Neuronal stem cell (in vitro differentiated cells): ENCODE measurements around the gene HNRNPC.
A peak's percentile ranks its signal among the peaks of the same experiment; 100 is the strongest.

Source experiments
- DNase-seq: peaks from one replicate; pipeline ENCODE4 v3.0.0-alpha.2; 2013; ENCODE audit warnings: low spot score
- H2AFZ ChIP-seq: one replicate; pipeline ENCODE4 v1.6.1; 2013; ENCODE audit warnings: mild to moderate bottlenecking, low read length, inconsistent platforms
- H2AK5ac ChIP-seq: 2 replicates; pipeline ENCODE4 v1.6.1; 2013; ENCODE audit warnings: low read depth, mild to moderate bottlenecking, inconsistent platforms, low read length, moderate library complexity, mixed read lengths
- H2BK120ac ChIP-seq: 2 replicates; pipeline ENCODE4 v1.6.1; 2013; ENCODE audit warnings: low read depth, mild to moderate bottlenecking, inconsistent platforms, low read length, moderate library complexity, mixed read lengths
- H2BK12ac ChIP-seq: one replicate; pipeline ENCODE4 v1.6.1; 2013; ENCODE audit warnings: low read length, inconsistent platforms
- H2BK15ac ChIP-seq: 2 replicates; pipeline ENCODE4 v1.6.1; 2013; ENCODE audit warnings: mild to moderate bottlenecking, low read length, inconsistent platforms, mixed read lengths
- H2BK5ac ChIP-seq: one replicate; pipeline ENCODE4 v1.6.1; 2013; ENCODE audit warnings: inconsistent platforms, mild to moderate bottlenecking, low read length, moderate library complexity
- H3K14ac ChIP-seq: one replicate; pipeline ENCODE4 v1.6.1; 2013; ENCODE audit warnings: low read length, inconsistent platforms
- H3K18ac ChIP-seq: 2 replicates; pipeline ENCODE4 v1.6.1; 2013; ENCODE audit warnings: low read length, inconsistent platforms
- H3K23ac ChIP-seq: 2 replicates; pipeline ENCODE4 v1.6.1; 2013; ENCODE audit warnings: low read depth, mild to moderate bottlenecking, mixed read lengths, low read length, inconsistent platforms; ENCODE audit not compliant: poor library complexity
- H3K27ac ChIP-seq: replicated peaks from 3 replicates; pipeline ENCODE4 v1.5.1; 2013; ENCODE audit warnings: low read length, inconsistent platforms
- H3K27me3 ChIP-seq, 3 experiments: 2 replicates each; pipeline ENCODE4 v1.6.1; 2013; ENCODE audit warnings: low read length in 3 of 3, mild to moderate bottlenecking in 2 of 3, inconsistent platforms in 1 of 3, low read depth in 1 of 3, mixed read lengths in 1 of 3, moderate library complexity in 1 of 3; ENCODE audit not compliant: control insufficient read depth in 3 of 3, insufficient read depth in 3 of 3
- H3K36me3 ChIP-seq, 2 donors: replicated peaks in 1 of 2; 2 replicates each; pipeline ENCODE4 v1.6.1; 2013; ENCODE audit warnings: low read length in 2 of 2; ENCODE audit not compliant: control insufficient read depth in 2 of 2, insufficient read depth in 2 of 2
- H3K4ac ChIP-seq: 2 replicates; pipeline ENCODE4 v1.6.1; 2013; ENCODE audit warnings: inconsistent platforms, mild to moderate bottlenecking, low read length, moderate library complexity
- H3K4me1 ChIP-seq, 2 donors: 1 replicate in 1 of 2; 2 replicates in 1 of 2; pipeline ENCODE4 v1.6.1; 2013; ENCODE audit warnings: low read length in 2 of 2, low read depth in 1 of 2; ENCODE audit not compliant: control insufficient read depth in 2 of 2, insufficient read depth in 1 of 2
- H3K4me2 ChIP-seq: one replicate; pipeline ENCODE4 v1.6.1; 2013; ENCODE audit warnings: mild to moderate bottlenecking, low read length, inconsistent platforms; ENCODE audit not compliant: insufficient read depth, poor library complexity, severe bottlenecking
- H3K4me3 ChIP-seq, 2 donors: 2 replicates each; pipeline ENCODE4 v1.5.1; 2013; ENCODE audit warnings: low read length in 2 of 2, mild to moderate bottlenecking in 2 of 2, inconsistent platforms in 1 of 2, moderate library complexity in 1 of 2
- H3K79me1 ChIP-seq: one replicate; pipeline ENCODE4 v1.6.1; 2013; ENCODE audit warnings: low read depth, mild to moderate bottlenecking, inconsistent platforms, low read length, moderate library complexity
- H3K9ac ChIP-seq: one replicate; pipeline ENCODE4 v1.6.1; 2013; ENCODE audit warnings: mild to moderate bottlenecking, low read depth, low read length, inconsistent platforms; ENCODE audit not compliant: poor library complexity
- H3K9me3 ChIP-seq, 2 donors: replicated peaks in 1 of 2; 2 replicates each; pipeline versions ENCODE3 to v1.6.1; 2013; ENCODE audit warnings: low read length in 2 of 2, mild to moderate bottlenecking in 2 of 2, inconsistent platforms in 1 of 2, low read depth in 1 of 2, mixed read lengths in 1 of 2, moderate library complexity in 1 of 2; ENCODE audit not compliant: control insufficient read depth in 2 of 2, insufficient read depth in 1 of 2
- H4K8ac ChIP-seq: one replicate; pipeline ENCODE4 v1.6.1; 2013; ENCODE audit warnings: low read depth, mild to moderate bottlenecking, inconsistent platforms, low read length, moderate library complexity
- H4K91ac ChIP-seq: one replicate; pipeline ENCODE4 v1.6.1; 2013; ENCODE audit warnings: low read length, low read depth, mild to moderate bottlenecking, inconsistent platforms; ENCODE audit not compliant: poor library complexity
- WGBS, 2 donors: extraction: QIAGEN DNeasy Blood & Tissue Kit; methylation state at CpG; one replicate each; pipeline ENCODE4 v1.1.7; 2013; ENCODE audit warnings: missing lambda C conversion rate in 2 of 2, mixed read lengths in 1 of 2; ENCODE audit not compliant: insufficient read length in 2 of 2, insufficient replicate concordance in 1 of 2; ENCODE audit errors: extremely low coverage in 2 of 2; 5-methylcytosine and 5-hydroxymethylcytosine counted together

The HNRNPC gene

GRCh38 chr14:21236948-21237797, 32.1 kb downstream of the HNRNPC start:
- Histone ChIP-seq H3K4me1 (no peaks in the 10 kb centered on the region), H3K4me3 (no peak overlapping the region), H3K27ac (no peak overlapping the region), H3K36me3 (peaks cover 28 to 100% of the 10 kb centered on the region in 2 donors), H2BK12ac (no peak overlapping the region), H3K23ac (no peak overlapping the region), H2AK5ac (no peak overlapping the region), H3K79me1 (no peaks in the 10 kb centered on the region), H3K4ac (no peak overlapping the region), H4K91ac (no peak overlapping the region), H3K18ac (no peak overlapping the region), H2AFZ (no peak overlapping the region), H3K14ac (no peak overlapping the region), H3K9ac (no peak overlapping the region), H3K9me3 (no peaks in the 10 kb centered on the region), H2BK5ac (no peak overlapping the region), H2BK15ac (no peak overlapping the region), H3K27me3 (no peaks in the 10 kb centered on the region), H4K8ac (no peak overlapping the region), H3K4me2 (no peak overlapping the region), H2BK120ac (no peak overlapping the region)
- no CpG with 5 or more reads among the region's 6 CpGs for WGBS, 2 donors
- DNase-seq = no peak

GRCh38 chr14:21234112-21234511, 35.1 kb downstream of the HNRNPC start:
- no peak overlapping the region for H2BK12ac ChIP-seq
- H3K36me3 ChIP-seq = peaks cover 35 to 100% of the 10 kb centered on the region in 2 donors
- H2BK120ac ChIP-seq = no peak overlapping the region
- no peak overlapping the region for H2BK15ac ChIP-seq
- no peak for DNase-seq
- no peak overlapping the region for H3K27ac ChIP-seq
- no peak overlapping the region for H3K18ac ChIP-seq
- no peak overlapping the region for H3K4me2 ChIP-seq
- no peak overlapping the region for H3K23ac ChIP-seq
- no peak overlapping the region for H4K8ac ChIP-seq
- no peaks in the 10 kb centered on the region for H3K4me1 ChIP-seq
- H3K14ac ChIP-seq = no peak overlapping the region
- H3K79me1 ChIP-seq = no peaks in the 10 kb centered on the region
- no peak overlapping the region for H3K4ac ChIP-seq
- H3K9ac ChIP-seq = no peak overlapping the region
- H3K4me3 ChIP-seq = no peak overlapping the region
- no peaks in the 10 kb centered on the region for H3K27me3 ChIP-seq
- WGBS, 2 donors = no CpG with 5 or more reads among the region's 5 CpGs
- no peak overlapping the region for H2AFZ ChIP-seq
- no peak overlapping the region for H4K91ac ChIP-seq
- H2AK5ac ChIP-seq = no peak overlapping the region
- no peak overlapping the region for H2BK5ac ChIP-seq
- no peaks in the 10 kb centered on the region for H3K9me3 ChIP-seq

GRCh38 chr14:21233457-21234076, 35.7 kb downstream of the HNRNPC start:
- H2BK5ac ChIP-seq = no peak overlapping the region
- H2BK15ac ChIP-seq = no peak overlapping the region
- H3K23ac ChIP-seq = no peak overlapping the region
- H3K36me3 ChIP-seq = peaks cover 31 to 100% of the 10 kb centered on the region in 2 donors
- no peak overlapping the region for H2BK120ac ChIP-seq
- H3K27ac ChIP-seq = no peak overlapping the region
- DNase-seq = no peak
- no peaks in the 10 kb centered on the region for H3K27me3 ChIP-seq
- no peaks in the 10 kb centered on the region for H3K9me3 ChIP-seq
- no peak overlapping the region for H3K9ac ChIP-seq
- H3K4me2 ChIP-seq = no peak overlapping the region
- H3K4me3 ChIP-seq = no peak overlapping the region
- H2AFZ ChIP-seq = no peak overlapping the region
- no CpG with 5 or more reads among the region's 8 CpGs for WGBS, 2 donors
- no peaks in the 10 kb centered on the region for H3K4me1 ChIP-seq
- no peak overlapping the region for H3K4ac ChIP-seq
- no peak overlapping the region for H4K91ac ChIP-seq
- H2BK12ac ChIP-seq = no peak overlapping the region
- no peak overlapping the region for H3K14ac ChIP-seq
- no peak overlapping the region for H2AK5ac ChIP-seq
- H4K8ac ChIP-seq = no peak overlapping the region
- no peaks in the 10 kb centered on the region for H3K79me1 ChIP-seq
- no peak overlapping the region for H3K18ac ChIP-seq

GRCh38 chr14:21231020-21231652, 38.1 kb downstream of the HNRNPC start:
- no peak overlapping the region for H2BK120ac ChIP-seq
- H3K79me1 ChIP-seq = peaks cover 1% of the 10 kb centered on the region
- no peak for DNase-seq
- H3K4me1 ChIP-seq = no peaks in the 10 kb centered on the region
- no peak overlapping the region for H4K91ac ChIP-seq
- no peak overlapping the region for H3K18ac ChIP-seq
- no peak overlapping the region for H2BK5ac ChIP-seq
- H2BK12ac ChIP-seq = no peak overlapping the region
- peaks cover 36 to 100% of the 10 kb centered on the region in 2 donors for H3K36me3 ChIP-seq
- no peak overlapping the region for H2AK5ac ChIP-seq
- H3K9me3 ChIP-seq = no peaks in the 10 kb centered on the region
- H3K4me3 ChIP-seq = no peak overlapping the region
- H3K14ac ChIP-seq = no peak overlapping the region
- H3K23ac ChIP-seq = peak overlapping the region; percentile 11
- no CpG with 5 or more reads among the region's 14 CpGs for WGBS, 2 donors
- no peak overlapping the region for H2AFZ ChIP-seq
- H2BK15ac ChIP-seq = no peak overlapping the region
- H4K8ac ChIP-seq = no peak overlapping the region
- H3K27ac ChIP-seq = no peak overlapping the region
- H3K9ac ChIP-seq = no peak overlapping the region
- H3K27me3 ChIP-seq = no peaks in the 10 kb centered on the region
- H3K4me2 ChIP-seq = no peak overlapping the region
- no peak overlapping the region for H3K4ac ChIP-seq
